HG03457 (cell line): ENCODE data around the gene GOLGA8S.
"Not testable (repeated sequence)": the region's sequence is repeated elsewhere in the genome, so short reads cannot be mapped to it uniquely, and the experiment has no call there.

Source experiments
- ATAC-seq: cut with Tn5 transposase; IDR thresholded peaks from one replicate; pipeline ENCODE4 v1.9.1; 2021; ENCODE audit warnings: moderate number of reproducible peaks; ENCODE audit not compliant: unreplicated experiment

GOLGA8S gene

GRCh38 chr15:23397779-23398178 is 43.2 kb downstream of the GOLGA8S start:
- no peak for ATAC-seq

GRCh38 chr15:23398357-23398756 is 43.8 kb downstream of the GOLGA8S start:
- ATAC-seq = not testable (repeated sequence)

- not testable (repeated sequence) for ATAC-seq
Measured at GRCh38 chr15:23399207-23399606, 44.7 kb downstream of the GOLGA8S start.

- ATAC-seq = no peak
Measured at GRCh38 chr15:23401627-23402026, 47.1 kb downstream of the GOLGA8S start.

GRCh38 chr15:23402140-23402539 is 47.6 kb downstream of the GOLGA8S start:
- no peak for ATAC-seq

GRCh38 chr15:23402544-23402943 is 48.0 kb downstream of the GOLGA8S start:
- no peak for ATAC-seq

GRCh38 chr15:23403550-23403949 is 49.0 kb downstream of the GOLGA8S start:
- ATAC-seq = no peak

- no peak for ATAC-seq
Measured at GRCh38 chr15:23411841-23412240, 57.3 kb downstream of the GOLGA8S start.

- ATAC-seq = not testable (repeated sequence)
Measured at GRCh38 chr15:23412881-23413600, 58.5 kb downstream of the GOLGA8S start.
